Measurements from ENCODE around the gene BACH2. TPM values are rescaled to one million over a fixed set of nuclear protein-coding genes. Genes with fewer than 3 reads are reported as not detected.
A peak's percentile ranks its signal among the peaks of the same experiment; 100 is the strongest.

BACH2 gene
- total RNA-seq, 1 donor from 2014 or later: 3.9 TPM

DNA sequence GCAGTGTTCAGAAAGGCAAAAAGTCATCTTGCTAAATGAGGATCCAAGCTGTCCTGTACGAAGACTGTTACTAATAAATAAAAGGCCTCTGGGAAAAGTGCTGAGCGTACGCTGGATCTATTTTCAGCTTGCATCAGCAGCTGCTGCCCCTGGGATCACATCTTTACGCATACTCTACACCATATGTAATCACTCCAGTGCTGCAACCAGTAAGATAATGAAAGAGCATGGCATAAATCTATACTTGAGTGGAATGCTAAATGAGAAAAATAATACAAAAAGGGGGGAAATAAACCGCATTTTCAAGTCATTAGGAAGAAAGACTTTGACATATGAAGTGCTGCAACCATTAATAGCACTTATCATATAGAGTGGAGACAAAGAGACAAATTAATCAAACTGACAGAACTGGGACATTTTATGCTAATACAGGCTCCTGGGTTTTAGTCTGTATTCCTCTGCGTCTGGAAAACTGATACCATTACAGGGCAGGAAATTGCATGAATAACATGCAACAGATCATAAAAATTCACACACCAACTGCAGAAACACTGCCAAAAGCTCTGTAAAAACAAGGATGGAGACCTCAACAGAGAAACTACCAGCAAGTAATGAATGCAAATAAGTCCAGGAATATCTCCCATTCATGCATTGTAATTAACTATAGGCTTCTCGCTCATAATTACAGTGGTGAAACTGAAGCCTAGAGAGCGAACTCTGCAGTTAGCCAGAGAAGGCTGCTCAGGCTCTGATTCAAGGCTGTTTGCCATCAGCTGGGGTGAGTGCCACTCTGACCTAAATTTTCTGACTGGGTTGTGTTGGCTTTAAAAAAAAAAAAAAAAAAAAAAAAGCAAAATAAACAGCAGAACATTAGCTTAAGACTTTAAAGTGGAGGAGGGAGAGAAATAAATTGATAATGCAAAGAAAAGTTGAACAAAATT is 318.6 kb downstream of the BACH2 start:
- peaks cover 32% of the 10 kb centered on the region for H3K4me1 ChIP-seq
- DNase-seq (ENCODE audit: low spot score): no peak
- TF ChIP-seq EZH2phosphoT487 (IDR thresholded peaks at IDR 0.05) (no peak), EZH2 (IDR thresholded peaks at IDR 0.05) (no peak)
- TF ChIP-seq, protein P1, sequence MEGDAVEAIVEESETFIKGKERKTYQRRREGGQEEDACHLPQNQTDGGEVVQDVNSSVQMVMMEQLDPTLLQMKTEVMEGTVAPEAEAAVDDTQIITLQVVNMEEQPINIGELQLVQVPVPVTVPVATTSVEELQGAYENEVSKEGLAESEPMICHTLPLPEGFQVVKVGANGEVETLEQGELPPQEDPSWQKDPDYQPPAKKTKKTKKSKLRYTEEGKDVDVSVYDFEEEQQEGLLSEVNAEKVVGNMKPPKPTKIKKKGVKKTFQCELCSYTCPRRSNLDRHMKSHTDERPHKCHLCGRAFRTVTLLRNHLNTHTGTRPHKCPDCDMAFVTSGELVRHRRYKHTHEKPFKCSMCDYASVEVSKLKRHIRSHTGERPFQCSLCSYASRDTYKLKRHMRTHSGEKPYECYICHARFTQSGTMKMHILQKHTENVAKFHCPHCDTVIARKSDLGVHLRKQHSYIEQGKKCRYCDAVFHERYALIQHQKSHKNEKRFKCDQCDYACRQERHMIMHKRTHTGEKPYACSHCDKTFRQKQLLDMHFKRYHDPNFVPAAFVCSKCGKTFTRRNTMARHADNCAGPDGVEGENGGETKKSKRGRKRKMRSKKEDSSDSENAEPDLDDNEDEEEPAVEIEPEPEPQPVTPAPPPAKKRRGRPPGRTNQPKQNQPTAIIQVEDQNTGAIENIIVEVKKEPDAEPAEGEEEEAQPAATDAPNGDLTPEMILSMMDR (IDR thresholded peaks at IDR 0.05): no peak
- H2AFZ ChIP-seq (replicated peaks): no peak overlapping the region
- Mint-ChIP-seq H3K27me3 (ENCODE audit: insufficient read depth, low read depth) (peaks cover 2% of the 10 kb centered on the region), H3K4me3 (no peak overlapping the region), H3K9me3 (no peaks in the 10 kb centered on the region), H3K27ac (no peak overlapping the region), H3K4me1 (peaks cover 29% of the 10 kb centered on the region), H3K36me3 (peaks cover 5% of the 10 kb centered on the region)
- no peaks in the 10 kb centered on the region for H3K79me2 ChIP-seq (ENCODE audit: low read depth)
- H3K36me3 ChIP-seq: no peaks in the 10 kb centered on the region
- peaks cover 4% of the 10 kb centered on the region for H3F3A ChIP-seq (ENCODE audit: low read depth)
- no peak overlapping the region for H3K4me3 ChIP-seq
- H4K20me1 ChIP-seq (ENCODE audit: low read depth): no peaks in the 10 kb centered on the region
- H3K27me3 ChIP-seq: no peaks in the 10 kb centered on the region
- no peaks in the 10 kb centered on the region for H3K9me3 ChIP-seq (ENCODE audit: low read depth)
- no peak overlapping the region for H3K9ac ChIP-seq
- H3K27ac ChIP-seq: no peak overlapping the region
- H3K4me2 ChIP-seq: peak overlapping the region; percentile 48

DNA sequence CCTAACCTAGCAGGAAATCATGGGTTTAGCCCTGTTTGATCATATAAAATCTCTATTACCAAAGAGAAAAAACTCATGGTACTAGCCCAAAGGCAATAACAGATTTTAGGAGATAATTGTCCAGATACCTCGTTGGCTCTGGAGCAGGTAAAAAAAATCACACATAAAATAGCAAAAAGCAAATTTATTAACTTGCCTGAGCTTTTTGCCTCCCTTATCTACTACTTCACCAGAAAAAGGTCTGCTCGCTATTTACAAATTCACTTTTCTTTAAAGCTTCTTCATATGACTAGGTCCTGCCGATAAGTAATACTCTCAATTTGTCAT is 320.0 kb downstream of the BACH2 start:
- Histone ChIP-seq H3K79me2 (ENCODE audit: low read depth) (no peaks in the 10 kb centered on the region), H3K4me1 (peaks cover 32% of the 10 kb centered on the region), H2AFZ (replicated peaks) (no peak overlapping the region), H3K9ac (no peak overlapping the region), H4K20me1 (ENCODE audit: low read depth) (no peaks in the 10 kb centered on the region), H3K27ac (peak overlapping the region; percentile 21), H3K27me3 (no peaks in the 10 kb centered on the region), H3K36me3 (no peaks in the 10 kb centered on the region), H3K4me3 (no peak overlapping the region), H3F3A (ENCODE audit: low read depth) (peaks cover 4% of the 10 kb centered on the region), H3K9me3 (ENCODE audit: low read depth) (no peaks in the 10 kb centered on the region), H3K4me2 (peak overlapping the region; percentile 9)
- peaks cover 23% of the 10 kb centered on the region for H3K4me1 Mint-ChIP-seq
- TF ChIP-seq, protein P1 (IDR thresholded peaks at IDR 0.05): no peak
- no peak for TF ChIP-seq EZH2 (IDR thresholded peaks at IDR 0.05)
- TF ChIP-seq EZH2phosphoT487 (IDR thresholded peaks at IDR 0.05): no peak
- peak overlapping the region; percentile 72 for H3K27ac Mint-ChIP-seq
- H3K36me3 Mint-ChIP-seq: peaks cover 5% of the 10 kb centered on the region
- no peak overlapping the region for H3K4me3 Mint-ChIP-seq
- no peaks in the 10 kb centered on the region for H3K27me3 Mint-ChIP-seq (ENCODE audit: insufficient read depth, low read depth)
- DNase-seq (ENCODE audit: low spot score): no peak
- no peaks in the 10 kb centered on the region for H3K9me3 Mint-ChIP-seq

DNA sequence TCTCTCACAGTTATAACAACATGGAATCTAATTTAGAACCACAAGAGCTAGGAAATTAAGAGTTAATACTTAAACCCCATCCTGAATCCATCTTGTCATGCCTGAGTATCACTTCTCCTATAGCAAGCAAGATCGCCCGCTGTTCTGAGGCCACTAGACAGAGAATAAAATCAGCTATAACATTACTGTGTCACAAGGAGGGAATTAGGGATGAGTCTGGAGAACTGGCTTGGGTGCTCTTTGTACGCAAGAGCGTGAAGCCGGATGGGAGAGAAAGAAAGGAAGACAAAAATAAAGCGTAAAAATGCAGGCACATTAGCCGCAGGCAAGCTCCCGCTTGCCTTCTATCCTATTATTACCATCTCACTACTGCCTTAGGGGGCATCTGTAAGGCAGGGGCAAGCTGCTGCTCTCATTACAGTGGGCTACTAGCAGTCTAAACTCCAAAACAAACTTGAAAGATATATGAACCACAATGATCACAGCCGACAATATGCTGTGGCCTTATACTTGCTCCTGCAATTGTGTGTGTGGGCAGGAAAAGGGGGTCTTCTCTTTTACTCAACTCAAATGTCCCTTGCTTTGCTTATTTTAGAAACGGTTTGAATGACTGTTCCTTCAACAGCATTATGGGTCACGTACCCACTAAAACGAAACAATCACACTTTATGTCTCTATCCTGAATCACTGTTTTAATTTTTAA is 320.5 kb downstream of the BACH2 start:
- Mint-ChIP-seq H3K4me3 (no peak overlapping the region), H3K9me3 (no peaks in the 10 kb centered on the region), H3K27ac (peak overlapping the region; percentile 96), H3K36me3 (peaks cover 2% of the 10 kb centered on the region), H3K27me3 (ENCODE audit: insufficient read depth, low read depth) (no peaks in the 10 kb centered on the region), H3K4me1 (peaks cover 18% of the 10 kb centered on the region)
- Histone ChIP-seq H3K9me3 (ENCODE audit: low read depth) (no peaks in the 10 kb centered on the region), H3K79me2 (ENCODE audit: low read depth) (no peaks in the 10 kb centered on the region), H3K27ac (peak overlapping the region; percentile 21), H3K4me2 (peak overlapping the region; percentile 9), H3K9ac (no peak overlapping the region), H2AFZ (replicated peaks) (no peak overlapping the region), H3F3A (ENCODE audit: low read depth) (peaks cover 4% of the 10 kb centered on the region), H3K27me3 (no peaks in the 10 kb centered on the region), H4K20me1 (ENCODE audit: low read depth) (no peaks in the 10 kb centered on the region), H3K36me3 (no peaks in the 10 kb centered on the region), H3K4me3 (no peak overlapping the region), H3K4me1 (peaks cover 32% of the 10 kb centered on the region)
- TF ChIP-seq, protein P1 (IDR thresholded peaks at IDR 0.05): no peak
- TF ChIP-seq EZH2 (IDR thresholded peaks at IDR 0.05): no peak
- TF ChIP-seq EZH2phosphoT487 (IDR thresholded peaks at IDR 0.05): no peak
- peak; percentile 15 for DNase-seq (ENCODE audit: low spot score)

All from neural progenitor cell (in vitro differentiated cells).